ENCODE measurements around the gene ABR.

The ABR gene

DNA sequence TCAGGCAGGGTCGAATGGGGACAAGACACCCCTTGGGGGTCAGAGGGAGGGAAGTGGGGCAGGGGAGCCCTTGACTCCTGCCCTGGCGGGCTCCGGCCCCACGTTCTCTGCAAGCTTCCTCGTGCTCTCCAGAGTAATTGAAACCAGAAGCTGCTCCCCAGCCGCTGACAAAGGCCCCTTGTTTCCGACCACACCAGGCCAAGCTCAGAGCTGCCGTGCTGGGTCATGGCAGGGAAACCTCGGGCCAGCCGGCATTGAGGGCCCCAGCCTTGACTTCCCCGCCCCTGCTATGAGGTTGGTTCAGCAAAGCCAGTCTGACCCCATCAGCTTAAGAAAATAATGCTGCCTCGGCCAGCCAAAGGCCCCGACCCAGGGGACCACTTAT, 139.6 kb downstream of the ABR start:
- peaks cover 24% of the 10 kb centered on the region for H3K4me1 ChIP-seq (ENCODE audit: control insufficient read depth, insufficient read depth, low read length)
- H3K9me3 ChIP-seq (ENCODE audit: control insufficient read depth, insufficient read depth, low read depth, low read length) = no peaks in the 10 kb centered on the region
- no peaks in the 10 kb centered on the region for H3K27me3 ChIP-seq (ENCODE audit: control insufficient read depth, insufficient read depth, low read length)
- H3K27ac ChIP-seq (ENCODE audit: low read depth, low read length) = no peak overlapping the region
- no peak overlapping the region for H3K4me3 ChIP-seq (ENCODE audit: low read depth, low read length)
- H3K36me3 ChIP-seq (ENCODE audit: control insufficient read depth, insufficient read depth, low read length) = no peaks in the 10 kb centered on the region
- no peak overlapping the region for H3K9ac ChIP-seq (ENCODE audit: low read length)

DNA sequence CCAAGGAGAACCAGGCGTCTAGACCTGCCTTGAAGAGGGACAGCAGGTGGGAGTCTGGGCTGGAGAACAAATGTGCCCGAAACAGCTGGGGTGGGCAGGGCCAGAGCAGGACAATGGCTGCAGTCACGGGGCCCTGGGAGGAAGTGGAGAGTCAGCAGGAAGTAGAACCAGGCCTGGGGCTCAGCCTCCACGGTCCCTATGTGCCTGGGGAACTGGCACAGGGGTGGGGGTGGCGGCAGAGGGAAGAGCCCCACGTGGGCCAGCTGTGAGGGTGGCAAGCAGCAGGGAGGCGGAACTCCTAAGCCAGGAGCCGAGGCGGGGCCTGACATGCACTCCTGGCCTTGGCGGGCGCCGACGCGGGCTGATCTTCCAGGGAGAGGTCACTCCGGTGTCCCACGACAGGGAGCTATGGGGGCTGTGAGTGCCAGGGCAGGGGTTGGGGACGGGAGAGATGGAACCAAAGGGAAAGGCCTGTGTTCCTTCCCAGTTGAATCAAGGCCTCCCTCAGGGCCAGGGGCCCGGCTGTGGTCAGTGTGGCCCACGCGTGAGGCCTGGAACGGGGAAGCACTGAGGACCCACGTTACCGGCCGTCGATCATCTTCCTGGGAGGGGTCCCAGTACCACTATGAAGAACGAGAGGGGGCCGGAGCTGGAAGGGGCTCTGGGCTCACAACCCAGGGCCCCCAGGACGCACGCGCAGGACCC, 140.1 kb downstream of the ABR start:
- Histone ChIP-seq H3K9ac (ENCODE audit: low read length) (no peak overlapping the region), H3K27me3 (ENCODE audit: control insufficient read depth, insufficient read depth, low read length) (no peaks in the 10 kb centered on the region), H3K4me1 (ENCODE audit: control insufficient read depth, insufficient read depth, low read length) (peaks cover 24% of the 10 kb centered on the region), H3K36me3 (ENCODE audit: control insufficient read depth, insufficient read depth, low read length) (no peaks in the 10 kb centered on the region), H3K9me3 (ENCODE audit: control insufficient read depth, insufficient read depth, low read depth, low read length) (no peaks in the 10 kb centered on the region), H3K27ac (ENCODE audit: low read depth, low read length) (0 out of 2 replicates have a peak overlapping the region, but pooled peaks have one; percentile 9), H3K4me3 (ENCODE audit: low read depth, low read length) (no peak overlapping the region)

DNA sequence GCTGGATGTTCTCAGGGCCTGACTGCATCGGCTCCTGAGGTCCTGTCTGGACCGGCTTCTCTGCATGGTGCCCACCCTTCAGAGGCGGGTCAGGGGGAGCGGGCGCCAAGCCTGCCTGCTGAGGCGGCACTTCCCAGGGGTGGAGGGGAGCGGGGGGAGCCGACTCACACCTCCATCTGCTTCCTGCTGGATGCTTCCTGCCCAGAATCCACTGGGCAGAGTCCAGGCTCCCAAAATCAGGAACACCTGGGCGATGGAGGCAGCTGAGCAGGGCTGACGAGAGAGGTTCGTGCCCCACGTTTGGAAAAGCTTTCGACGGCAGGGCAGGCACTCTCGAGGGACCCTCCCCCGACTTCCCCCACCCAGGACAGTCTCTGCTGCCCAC, 140.7 kb downstream of the ABR start:
- peaks cover 24% of the 10 kb centered on the region for H3K4me1 ChIP-seq (ENCODE audit: control insufficient read depth, insufficient read depth, low read length)
- no peaks in the 10 kb centered on the region for H3K9me3 ChIP-seq (ENCODE audit: control insufficient read depth, insufficient read depth, low read depth, low read length)
- no peaks in the 10 kb centered on the region for H3K27me3 ChIP-seq (ENCODE audit: control insufficient read depth, insufficient read depth, low read length)
- H3K36me3 ChIP-seq (ENCODE audit: control insufficient read depth, insufficient read depth, low read length) = no peaks in the 10 kb centered on the region
- H3K9ac ChIP-seq (ENCODE audit: low read length) = no peak overlapping the region
- no peak overlapping the region for H3K4me3 ChIP-seq (ENCODE audit: low read depth, low read length)
- no peak overlapping the region for H3K27ac ChIP-seq (ENCODE audit: low read depth, low read length)

DNA sequence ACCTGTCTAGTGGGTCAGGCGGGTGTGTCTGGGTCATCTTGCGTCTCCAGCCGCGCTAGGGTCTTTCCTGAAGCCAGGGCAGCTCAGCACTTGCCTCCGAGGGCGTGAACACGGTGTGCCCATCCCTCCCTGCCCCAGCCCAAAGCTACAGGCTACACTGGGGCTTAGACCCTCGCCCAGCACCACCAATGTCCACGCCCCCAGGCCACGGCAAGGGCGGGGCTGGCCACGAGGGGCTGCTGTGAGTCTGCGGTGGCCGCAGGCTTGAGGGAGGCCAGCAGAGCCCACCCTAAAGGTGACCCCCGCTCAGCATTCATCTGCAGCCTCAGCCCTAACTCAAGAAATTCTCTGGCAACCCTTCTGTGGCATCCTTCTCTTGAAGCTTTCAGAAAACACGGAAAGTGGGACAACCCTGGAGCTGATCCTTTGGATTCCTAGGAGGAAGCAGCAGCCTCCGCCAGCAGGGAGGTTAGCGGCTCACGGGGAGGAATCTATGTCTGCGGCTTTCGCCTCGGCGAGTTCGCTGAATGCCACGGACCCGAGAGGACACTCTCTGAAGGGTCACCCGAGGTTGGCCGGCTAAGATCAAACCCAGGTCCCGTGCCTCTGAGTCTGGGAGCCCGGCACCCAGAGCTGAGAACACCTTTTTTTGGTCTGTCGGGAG, 141.2 kb downstream of the ABR start:
- Histone ChIP-seq H3K4me3 (ENCODE audit: low read depth, low read length) (no peak overlapping the region), H3K27ac (ENCODE audit: low read depth, low read length) (no peak overlapping the region), H3K36me3 (ENCODE audit: control insufficient read depth, insufficient read depth, low read length) (no peaks in the 10 kb centered on the region), H3K4me1 (ENCODE audit: control insufficient read depth, insufficient read depth, low read length) (peaks cover 24% of the 10 kb centered on the region), H3K9me3 (ENCODE audit: control insufficient read depth, insufficient read depth, low read depth, low read length) (no peaks in the 10 kb centered on the region), H3K9ac (ENCODE audit: low read length) (no peak overlapping the region), H3K27me3 (ENCODE audit: control insufficient read depth, insufficient read depth, low read length) (peaks cover 1% of the 10 kb centered on the region; the same call in 1 of the 2 replicates)

- Histone ChIP-seq H3K36me3 (ENCODE audit: control insufficient read depth, insufficient read depth, low read length) (no peaks in the 10 kb centered on the region), H3K4me1 (ENCODE audit: control insufficient read depth, insufficient read depth, low read length) (peaks cover 29% of the 10 kb centered on the region)
Observed at GRCh38 chr17:1037238-1037879, 142.4 kb downstream of the ABR start.

GRCh38 chr17:1036845-1037237, 142.9 kb downstream of the ABR start:
- Histone ChIP-seq H3K9ac (ENCODE audit: low read length) (no peak overlapping the region), H3K36me3 (ENCODE audit: control insufficient read depth, insufficient read depth, low read length) (no peaks in the 10 kb centered on the region), H3K9me3 (ENCODE audit: control insufficient read depth, insufficient read depth, low read depth, low read length) (no peaks in the 10 kb centered on the region), H3K27me3 (ENCODE audit: control insufficient read depth, insufficient read depth, low read length) (peaks cover 18% of the 10 kb centered on the region), H3K27ac (ENCODE audit: low read depth, low read length) (no peak overlapping the region), H3K4me1 (ENCODE audit: control insufficient read depth, insufficient read depth, low read length) (peaks cover 29% of the 10 kb centered on the region), H3K4me3 (ENCODE audit: low read depth, low read length) (no peak overlapping the region)

More at GRCh38 chr17:1037238-1037879, 142.4 kb downstream of the ABR start:
- H3K4me3 ChIP-seq (ENCODE audit: low read depth, low read length) = no peak overlapping the region
- no peak overlapping the region for H3K9ac ChIP-seq (ENCODE audit: low read length)
- peaks cover 13% of the 10 kb centered on the region for H3K27me3 ChIP-seq (ENCODE audit: control insufficient read depth, insufficient read depth, low read length)
- no peak overlapping the region for H3K27ac ChIP-seq (ENCODE audit: low read depth, low read length)
- H3K9me3 ChIP-seq (ENCODE audit: control insufficient read depth, insufficient read depth, low read depth, low read length) = no peaks in the 10 kb centered on the region

- Histone ChIP-seq H3K9ac (ENCODE audit: low read length) (no peak overlapping the region), H3K36me3 (ENCODE audit: control insufficient read depth, insufficient read depth, low read length) (no peaks in the 10 kb centered on the region), H3K27me3 (ENCODE audit: control insufficient read depth, insufficient read depth, low read length) (peaks cover 20% of the 10 kb centered on the region), H3K27ac (ENCODE audit: low read depth, low read length) (no peak overlapping the region), H3K4me3 (ENCODE audit: low read depth, low read length) (no peak overlapping the region), H3K4me1 (ENCODE audit: control insufficient read depth, insufficient read depth, low read length) (peaks cover 29% of the 10 kb centered on the region), H3K9me3 (ENCODE audit: control insufficient read depth, insufficient read depth, low read depth, low read length) (no peaks in the 10 kb centered on the region)
Observed at GRCh38 chr17:1036171-1036844, 143.5 kb downstream of the ABR start.

GRCh38 chr17:1035546-1036170, 144.1 kb downstream of the ABR start:
- Histone ChIP-seq H3K4me1 (ENCODE audit: control insufficient read depth, insufficient read depth, low read length) (peaks cover 29% of the 10 kb centered on the region), H3K27ac (ENCODE audit: low read depth, low read length) (no peak overlapping the region), H3K9me3 (ENCODE audit: control insufficient read depth, insufficient read depth, low read depth, low read length) (no peaks in the 10 kb centered on the region), H3K36me3 (ENCODE audit: control insufficient read depth, insufficient read depth, low read length) (no peaks in the 10 kb centered on the region), H3K9ac (ENCODE audit: low read length) (no peak overlapping the region), H3K27me3 (ENCODE audit: control insufficient read depth, insufficient read depth, low read length) (peaks cover 26% of the 10 kb centered on the region), H3K4me3 (ENCODE audit: low read depth, low read length) (no peak overlapping the region)

- H3K36me3 ChIP-seq (ENCODE audit: control insufficient read depth, insufficient read depth, low read length) = no peaks in the 10 kb centered on the region
- no peak overlapping the region for H3K9ac ChIP-seq (ENCODE audit: low read length)
- H3K9me3 ChIP-seq (ENCODE audit: control insufficient read depth, insufficient read depth, low read depth, low read length) = no peaks in the 10 kb centered on the region
- H3K27me3 ChIP-seq (ENCODE audit: control insufficient read depth, insufficient read depth, low read length) = peaks cover 34% of the 10 kb centered on the region
- no peak overlapping the region for H3K4me3 ChIP-seq (ENCODE audit: low read depth, low read length)
- H3K27ac ChIP-seq (ENCODE audit: low read depth, low read length) = no peak overlapping the region
- H3K4me1 ChIP-seq (ENCODE audit: control insufficient read depth, insufficient read depth, low read length) = peaks cover 25% of the 10 kb centered on the region
Observed at GRCh38 chr17:1034652-1035210, 145.1 kb downstream of the ABR start.

- Histone ChIP-seq H3K27ac (ENCODE audit: low read depth, low read length) (no peak overlapping the region), H3K36me3 (ENCODE audit: control insufficient read depth, insufficient read depth, low read length) (no peaks in the 10 kb centered on the region), H3K27me3 (ENCODE audit: control insufficient read depth, insufficient read depth, low read length) (peaks cover 34% of the 10 kb centered on the region), H3K9me3 (ENCODE audit: control insufficient read depth, insufficient read depth, low read depth, low read length) (no peaks in the 10 kb centered on the region), H3K9ac (ENCODE audit: low read length) (no peak overlapping the region), H3K4me1 (ENCODE audit: control insufficient read depth, insufficient read depth, low read length) (peaks cover 14% of the 10 kb centered on the region; the same call in 1 of the 2 replicates), H3K4me3 (ENCODE audit: low read depth, low read length) (no peak overlapping the region)
Observed at GRCh38 chr17:1033503-1033902, 146.3 kb downstream of the ABR start.
